HG02571 (cell line): ENCODE results near the gene MAN1A1.

Source experiments
- ATAC-seq: cut with Tn5 transposase; IDR thresholded peaks from one replicate; pipeline ENCODE4 v1.9.1; 2021; ENCODE audit warnings: mild to moderate bottlenecking, moderate library complexity; ENCODE audit not compliant: unreplicated experiment

The MAN1A1 gene

GRCh38 chr6:119152187-119152586, 197.4 kb downstream of the MAN1A1 start:
- no peak for ATAC-seq

- ATAC-seq, result no peak
Observed at GRCh38 chr6:119148825-119149525, 200.6 kb downstream of the MAN1A1 start.

DNA sequence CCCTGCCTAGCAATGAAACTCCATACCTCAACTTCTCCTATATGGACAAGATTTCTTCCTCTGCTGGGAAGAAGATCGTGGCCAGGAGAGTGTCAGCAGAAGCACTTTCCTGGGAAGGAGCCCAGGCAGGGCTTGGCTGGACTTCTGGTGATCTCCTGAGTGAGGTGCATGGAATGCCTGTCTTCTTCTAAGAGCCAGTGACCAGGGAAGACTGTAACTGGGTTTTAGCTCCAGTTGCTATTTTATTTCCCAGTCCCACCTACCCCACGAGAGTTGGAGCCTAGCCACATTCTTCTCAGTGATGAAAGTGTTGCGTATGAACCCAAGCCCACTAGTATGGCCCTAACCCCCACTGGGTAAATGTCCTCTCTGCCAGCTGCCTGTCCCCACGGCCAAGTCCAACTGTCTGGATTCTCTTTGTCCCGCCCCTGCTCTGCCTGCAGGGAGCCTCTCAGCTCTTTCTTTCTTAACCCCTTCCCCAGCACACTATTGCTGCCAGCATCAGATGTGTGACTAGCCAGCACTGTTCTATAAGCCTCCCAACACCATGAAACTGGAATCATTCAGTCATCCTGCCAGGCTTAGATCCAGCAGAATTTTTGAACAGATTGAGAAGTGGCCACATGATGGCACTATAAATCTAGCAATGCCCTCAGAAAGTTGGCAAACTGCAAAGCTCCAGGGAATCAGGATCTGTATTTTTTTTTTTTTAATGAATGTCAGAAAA, 201.3 kb downstream of the MAN1A1 start:
- ATAC-seq, result no peak

DNA sequence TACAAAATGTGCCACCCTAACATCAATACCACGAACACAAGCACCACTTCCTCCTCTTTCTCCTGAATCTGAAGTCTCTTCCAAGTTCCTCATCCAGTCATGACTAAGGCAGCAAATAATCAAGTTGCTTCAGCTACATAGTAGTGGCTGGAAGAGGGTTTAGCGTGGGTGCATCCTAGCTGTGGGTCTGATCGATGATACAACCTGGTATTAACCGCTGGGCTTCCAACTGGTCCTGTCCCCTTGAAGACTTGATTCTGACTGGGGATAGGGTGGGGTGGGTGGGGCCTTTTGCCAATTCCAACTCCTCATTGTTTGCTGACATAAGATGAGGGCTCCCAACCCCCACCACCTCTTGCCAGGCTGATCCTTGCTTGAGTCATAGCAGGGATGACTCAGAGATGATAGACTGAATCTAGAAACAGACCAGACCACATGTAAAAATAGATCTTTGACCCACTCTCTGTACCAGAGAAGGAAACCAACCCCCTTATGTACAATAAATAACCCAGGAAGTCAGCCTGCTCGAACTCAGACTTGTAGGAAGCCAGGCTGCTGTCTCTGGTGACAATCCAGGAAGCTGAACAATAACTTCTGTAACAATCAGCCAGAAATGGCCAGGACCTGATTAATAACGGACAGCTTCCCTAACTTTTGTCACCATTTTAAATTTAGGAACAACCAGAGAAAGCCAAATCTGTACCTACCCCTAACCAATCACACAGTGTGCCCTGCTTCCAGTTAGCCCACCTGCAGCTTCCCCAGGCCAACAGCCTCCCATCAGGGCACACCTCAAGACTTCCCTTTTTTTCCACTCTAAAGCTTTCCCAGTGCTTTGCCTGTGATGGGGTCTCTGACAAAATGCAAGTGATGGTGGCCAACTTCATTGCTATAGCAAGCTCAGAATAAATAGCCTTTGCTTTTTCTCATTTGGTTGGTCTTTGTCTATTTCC, 202.2 kb downstream of the MAN1A1 start:
- peak; percentile 99 for ATAC-seq

- no peak for ATAC-seq
Observed at GRCh38 chr6:119145111-119145510, 204.4 kb downstream of the MAN1A1 start.

- no peak for ATAC-seq
Observed at GRCh38 chr6:119142637-119143036, 206.9 kb downstream of the MAN1A1 start.

GRCh38 chr6:119142041-119142440, 207.5 kb downstream of the MAN1A1 start:
- no peak for ATAC-seq

DNA sequence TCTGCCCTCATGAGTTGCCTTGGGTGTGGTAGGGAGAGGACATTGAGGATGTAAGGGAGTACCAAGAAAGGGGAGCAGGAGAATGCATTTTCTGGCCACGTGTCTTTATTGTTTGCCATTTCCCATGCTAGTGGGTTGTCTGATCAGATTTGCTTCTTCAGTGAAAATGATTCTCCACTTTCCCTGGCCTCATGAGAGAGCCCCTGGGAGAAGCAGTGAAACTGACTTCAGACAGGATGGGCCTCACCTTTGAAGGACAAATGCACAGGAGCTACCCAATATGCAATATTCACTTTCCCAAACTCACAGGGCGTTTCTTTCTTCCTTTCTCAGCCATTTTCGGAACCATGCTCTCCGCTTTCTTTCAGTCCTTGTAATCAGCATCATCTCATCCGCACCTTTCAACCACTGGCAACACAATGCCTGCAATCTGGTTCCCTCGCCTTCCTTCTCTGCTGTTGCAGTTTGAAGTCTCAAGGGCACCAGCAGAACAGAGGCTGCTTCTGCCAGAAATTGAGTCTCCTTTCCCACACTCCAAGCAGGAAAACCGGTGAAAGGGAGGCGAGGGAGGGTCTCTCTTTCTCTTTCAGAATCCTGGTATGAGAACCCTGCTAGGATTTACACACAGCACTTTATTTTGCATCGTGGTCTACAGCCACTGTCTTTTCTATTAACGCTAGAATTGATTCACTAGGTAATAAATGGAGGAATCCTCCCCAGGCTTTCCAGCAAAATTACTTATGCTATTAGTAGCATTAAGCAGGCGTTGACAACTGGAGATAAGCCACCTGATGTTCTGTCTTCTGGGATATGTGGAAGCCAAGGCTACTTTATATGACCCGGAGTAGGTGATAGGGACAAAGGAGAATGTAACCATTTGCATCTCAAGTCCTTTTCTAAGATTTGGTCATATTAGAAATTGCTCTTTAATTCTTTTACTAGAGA, 209.1 kb downstream of the MAN1A1 start:
- no peak for ATAC-seq

GRCh38 chr6:119138906-119139541, 210.5 kb downstream of the MAN1A1 start:
- ATAC-seq, result peak; percentile 74

DNA sequence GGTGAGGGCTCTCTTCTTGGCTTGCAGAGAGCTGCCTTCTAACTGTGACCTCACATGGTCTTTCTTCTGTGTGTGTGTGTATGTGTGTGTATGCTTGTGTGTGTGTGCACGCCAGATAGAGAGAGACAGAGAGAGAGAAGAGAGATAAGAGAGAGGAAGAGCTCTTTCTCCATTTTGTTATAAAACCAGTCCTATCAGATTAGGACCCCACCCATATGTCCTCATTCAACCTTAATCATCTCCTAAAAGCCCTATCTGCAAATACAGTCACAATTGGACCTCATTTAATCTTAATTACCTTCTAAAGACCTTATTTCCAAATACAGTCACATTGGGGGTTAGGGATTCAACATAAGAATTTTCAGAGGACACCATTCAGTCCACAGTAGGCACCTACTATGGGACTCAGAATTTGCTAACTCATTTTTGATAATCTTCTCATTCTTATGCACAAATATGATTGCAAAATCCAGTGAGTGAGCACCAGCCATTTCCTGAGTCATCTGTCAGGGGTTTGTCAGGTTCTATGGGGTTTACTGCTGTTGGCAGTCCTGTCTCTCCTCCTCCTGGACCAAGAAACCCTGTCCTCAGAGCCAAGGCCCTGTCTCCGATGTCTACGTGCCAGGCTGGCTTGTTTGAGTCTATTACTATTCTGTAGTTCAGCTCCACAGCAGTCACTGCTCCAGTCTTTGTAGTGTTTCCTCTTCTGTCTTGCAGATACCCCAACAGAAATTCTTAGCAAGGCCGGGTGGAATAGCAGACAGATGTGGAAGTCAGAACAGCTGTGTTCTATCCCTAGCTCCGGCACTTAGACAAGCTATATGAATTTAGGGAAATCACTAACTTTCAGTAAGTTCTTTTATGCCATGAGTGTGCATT, 212.1 kb downstream of the MAN1A1 start:
- ATAC-seq, result no peak

- no peak for ATAC-seq
Observed at GRCh38 chr6:119134752-119135151, 214.8 kb downstream of the MAN1A1 start.

DNA sequence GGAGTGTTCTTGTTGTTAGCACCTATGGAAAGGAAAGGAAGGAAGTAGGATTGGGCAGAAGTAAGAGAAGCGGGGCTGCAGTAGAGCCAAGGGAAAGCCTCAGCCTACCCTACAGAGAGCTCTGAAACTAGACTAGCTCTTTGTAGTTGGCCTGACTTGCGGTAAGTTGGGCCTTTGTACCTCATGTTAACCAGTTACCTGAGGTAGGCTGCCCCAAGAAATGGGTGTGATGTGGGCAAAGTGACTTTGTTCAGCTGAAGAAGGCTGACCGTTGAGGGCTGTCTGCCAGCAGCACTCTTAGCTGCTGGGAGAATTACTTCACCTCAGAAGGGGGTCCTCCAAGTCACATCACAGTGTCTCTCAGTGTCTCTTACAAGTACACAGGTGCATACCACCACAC, 216.2 kb downstream of the MAN1A1 start:
- no peak for ATAC-seq

DNA sequence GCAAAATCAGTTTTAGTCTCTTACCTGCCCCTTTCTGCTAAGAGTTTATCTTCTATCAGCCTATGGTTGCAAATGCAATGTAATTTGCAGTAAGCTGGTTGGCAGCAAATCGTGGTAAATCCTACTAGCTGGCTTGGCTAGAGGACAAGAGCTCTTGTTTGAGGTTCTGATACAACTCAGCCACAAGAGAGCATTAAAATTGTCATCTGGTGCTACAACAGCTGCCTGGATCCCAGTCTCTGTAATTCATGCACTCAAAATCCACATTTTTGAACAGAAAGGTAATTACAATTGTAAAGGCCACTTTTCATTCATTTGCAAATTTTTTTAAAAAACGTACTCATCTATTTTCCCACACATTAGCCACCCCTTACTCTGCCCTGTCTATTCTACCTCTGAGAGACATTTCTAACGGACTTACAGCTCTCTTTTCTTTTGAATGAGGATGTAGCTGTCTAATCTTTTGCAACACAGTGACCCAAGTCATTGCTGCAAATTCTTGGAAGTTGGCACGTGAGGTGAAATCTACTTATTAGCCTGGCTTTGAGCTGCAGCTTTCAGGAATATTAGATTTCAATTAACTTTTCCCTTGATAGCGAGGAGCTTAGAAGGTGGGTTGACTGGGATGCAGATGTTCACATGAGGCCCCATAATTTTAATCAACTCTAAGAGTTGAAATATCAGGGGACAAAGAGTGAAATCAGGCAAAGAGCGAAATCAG, 217.1 kb downstream of the MAN1A1 start:
- no peak for ATAC-seq

GRCh38 chr6:119129968-119130484, 219.5 kb downstream of the MAN1A1 start:
- ATAC-seq, result no peak

- ATAC-seq, result peak; percentile 64
Observed at GRCh38 chr6:119129148-119129967, 220.2 kb downstream of the MAN1A1 start.

- no peak for ATAC-seq
Observed at GRCh38 chr6:119128252-119128912, 221.2 kb downstream of the MAN1A1 start.

- no peak for ATAC-seq
Observed at GRCh38 chr6:119127627-119128026, 221.9 kb downstream of the MAN1A1 start.
